Epithelial cell of alveolus of lung (primary cell): ENCODE results near the gene FCGBP. TPM values are rescaled to one million over a fixed set of nuclear protein-coding genes. Genes with fewer than 3 reads are reported as not detected.

ENCODE experiments used
- total RNA-seq: library from RNA; depleted of rRNA; stranded (reverse); fragments of >200 nt; gene quantifications from 2 replicates; pipeline ENCODE4 v1.2.1, GENCODE V29; 2015

FCGBP gene
- under 0.01 TPM in 1 of 2 replicates, not detected in the other for total RNA-seq

GRCh38 chr19:39934584-39935363 is at the start of gene FCGBP:
Gene FCGBP, minus strand, starts transcription at chr19:39934634.

GRCh38 chr19:39970675-39971379 is 36.4 kb upstream of the FCGBP start, which contains the start of gene PSMC4:
Gene PSMC4, plus strand, starts transcription at chr19:39971165. Its CDS starts 38 bp downstream, at chr19:39971203.

Other genes starting within 250 kb of the FCGBP start
- not detected in 2 replicates for gene LGALS14, start 230.2 kb downstream of the FCGBP start, total RNA-seq
- not detected in 2 replicates for gene CLC, start 196.6 kb downstream of the FCGBP start, total RNA-seq
- gene LEUTX, start 155.8 kb downstream of the FCGBP start, total RNA-seq, result not detected in 2 replicates
- gene DYRK1B, start 100.5 kb downstream of the FCGBP start, total RNA-seq, result 11.5 and 27.9 TPM in 2 replicates
- gene FBL, start 88.3 kb downstream of the FCGBP start, total RNA-seq, result 161 and 277 TPM in 2 replicates
- gene PSMC4, start 36.5 kb upstream of the FCGBP start, total RNA-seq, result 95.4 and 153 TPM in 2 replicates
- gene ZNF546, start 62.4 kb upstream of the FCGBP start, total RNA-seq, result 3.8 and 4.5 TPM in 2 replicates
- gene ZNF780B, start 121.6 kb upstream of the FCGBP start, total RNA-seq, result 2.7 and 16.2 TPM in 2 replicates
- gene ZNF780A, start 156.3 kb upstream of the FCGBP start, total RNA-seq, result 5.9 and 34.6 TPM in 2 replicates